T-cell (primary cell): ENCODE data around the gene HHAT. TPM values are rescaled to one million over a fixed set of nuclear protein-coding genes. Genes with fewer than 3 reads are reported as not detected.
A peak's percentile ranks its signal among the peaks of the same experiment; 100 is the strongest.

Experiments
- ATAC-seq, 4 experiments: fragments of 200-7000 bp in 3 of 4; fragments of 150-1000 bp in 1 of 4; cut with Tn5 transposase; replicated peaks in 1 of 4; 1 replicate in 3 of 4; 2 replicates in 1 of 4; pipeline ENCODE4 v1.10.0; 2021; ENCODE audit warnings: moderate library complexity in 3 of 4, mild to moderate bottlenecking in 2 of 4, moderate number of reproducible peaks in 1 of 4
- CTCF ChIA-PET, 2 donors: fragments of 300-600 bp; sonication (Branson Sonifier 250); formaldehyde crosslinking; loops; one replicate each; lab custom pipeline; 2022; ENCODE audit warnings: antibody characterized with exemption in 2 of 2; lab: Charles Lee
- POLR2A ChIA-PET, 2 donors: fragments of 300-600 bp; sonication (Branson Sonifier 250); formaldehyde crosslinking; loops; one replicate each; lab custom pipeline; 2022; ENCODE audit warnings: antibody characterized with exemption in 2 of 2; lab: Charles Lee
- DNase-seq, 35 experiments: peaks; one replicate each; pipeline versions ENCODE4 v3.0.0 to v3.0.0-alpha.2; 2013 to 2023
- H3K27ac ChIP-seq: one replicate; pipeline ENCODE4 v1.5.1; 2013; ENCODE audit warnings: low read length
- H3K27me3 ChIP-seq, 2 experiments: replicated peaks in 1 of 2; 1 replicate in 1 of 2; 2 replicates in 1 of 2; pipeline versions ENCODE4 v1.6.1 to v1.7.0; 2013; ENCODE audit warnings: low read length in 1 of 2, mixed read lengths in 1 of 2; ENCODE audit not compliant: control insufficient read depth in 2 of 2, insufficient read depth in 2 of 2; ENCODE audit errors: extremely low read depth in 1 of 2
- H3K36me3 ChIP-seq, 2 donors: 1 replicate in 1 of 2; 2 replicates in 1 of 2; pipeline versions ENCODE4 v1.6.1 to v1.7.0; 2013; ENCODE audit warnings: low read length in 1 of 2; ENCODE audit not compliant: control insufficient read depth in 2 of 2, insufficient read depth in 1 of 2; ENCODE audit errors: extremely low read depth in 1 of 2
- H3K4me1 ChIP-seq, 2 experiments: 1 replicate in 1 of 2; 2 replicates in 1 of 2; pipeline versions ENCODE4 v1.6.1 to v1.7.0; 2013; ENCODE audit warnings: low read length in 2 of 2, mixed read lengths in 1 of 2; ENCODE audit not compliant: insufficient read depth in 2 of 2, control insufficient read depth in 1 of 2; ENCODE audit errors: extremely low read depth in 1 of 2
- H3K4me3 ChIP-seq, 2 donors: 1 replicate in 1 of 2; 2 replicates in 1 of 2; pipeline versions ENCODE4 v1.5.1 to v1.7.0; 2013; ENCODE audit warnings: mild to moderate bottlenecking in 2 of 2, low read length in 1 of 2, moderate library complexity in 1 of 2; ENCODE audit not compliant: control insufficient read depth in 1 of 2; ENCODE audit errors: extremely low read depth in 1 of 2
- H3K9me3 ChIP-seq: 2 replicates; pipeline ENCODE4 v1.7.0; 2013
- H3K27ac Mint-ChIP-seq, 2 donors: one replicate each; pipeline ENCODE4 v1.8.0; 2020 to 2021; ENCODE audit warnings: mild to moderate bottlenecking in 2 of 2, mixed read lengths in 2 of 2
- H3K27me3 Mint-ChIP-seq, 2 donors: one replicate each; pipeline ENCODE4 v1.8.0; 2021 to 2022; ENCODE audit warnings: mixed read lengths in 2 of 2
- H3K36me3 Mint-ChIP-seq: one replicate; pipeline ENCODE4 v1.8.0; 2021; ENCODE audit warnings: mixed read lengths
- H3K4me1 Mint-ChIP-seq, 3 donors: one replicate each; pipeline ENCODE4 v1.8.0; 2020 to 2022; ENCODE audit warnings: mixed read lengths in 3 of 3, mild to moderate bottlenecking in 1 of 3
- H3K4me3 Mint-ChIP-seq, 3 donors: one replicate each; pipeline ENCODE4 v1.8.0; 2020 to 2022; ENCODE audit warnings: mild to moderate bottlenecking in 3 of 3, mixed read lengths in 3 of 3, moderate library complexity in 3 of 3
- H3K9me3 Mint-ChIP-seq, 3 donors: one replicate each; pipeline ENCODE4 v1.8.0; 2020 to 2022; ENCODE audit warnings: mixed read lengths in 3 of 3
- WGBS: methylation state at CpG from one replicate; pipeline ENCODE4 v1.1.5; 2013; ENCODE audit warnings: missing lambda C conversion rate; ENCODE audit not compliant: insufficient coverage; 5-methylcytosine and 5-hydroxymethylcytosine counted together
- total RNA-seq, 35 experiments: library from RNA in 6 of 35; stranded (reverse) in 6 of 35; fragments of 120-200 nt in 1 of 35; gene quantifications; one replicate each; pipeline versions ENCODE4 v1.2.1 to v1.2.4 and lab custom pipeline; 2013 to 2026

Gene HHAT
- total RNA-seq, 5 donors from 2014 or later (not counting 1 experiment from before 2014, with no cell fraction given) = 2.2 to 7.9 (median 4.1) TPM

DNA sequence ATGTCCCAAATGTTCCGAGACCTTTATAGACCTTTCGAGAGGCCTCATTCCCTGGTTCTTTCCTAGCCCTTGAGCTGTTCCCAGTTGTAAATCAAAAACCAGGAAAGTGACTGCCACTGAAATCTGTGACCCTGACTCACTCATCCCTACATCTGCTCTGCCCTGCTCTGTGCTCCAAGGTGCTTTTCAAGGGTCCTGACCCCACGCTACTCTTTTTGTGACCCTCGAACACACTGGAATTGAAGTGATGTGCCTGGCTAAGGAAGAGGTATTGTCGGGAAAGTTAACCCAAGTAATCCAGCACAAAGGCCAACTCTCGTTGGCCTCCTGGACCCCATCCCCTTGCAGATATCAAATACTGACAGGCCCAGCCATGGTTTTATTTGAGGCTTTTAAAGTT, 244.4 kb downstream of the HHAT start:
- H3K27me3 Mint-ChIP-seq = no peaks in the 10 kb centered on the region
- no peaks in the 10 kb centered on the region for H3K4me1 ChIP-seq
- no peaks in the 10 kb centered on the region for H3K27me3 ChIP-seq
- peaks cover 3 to 11% (median 5%) of the 10 kb centered on the region in 3 donors for H3K9me3 Mint-ChIP-seq
- no peak for ATAC-seq
- H3K4me1 Mint-ChIP-seq = no peaks in the 10 kb centered on the region
- POLR2A ChIA-PET = no interaction called here
- H3K36me3 ChIP-seq = no peaks in the 10 kb centered on the region
- 92% methylated on average over 5 of the region's 6 CpGs for WGBS
- H3K36me3 Mint-ChIP-seq = peaks cover 2% of the 10 kb centered on the region
- CTCF ChIA-PET = no interaction called here
- H3K9me3 ChIP-seq = no peaks in the 10 kb centered on the region
- H3K4me3 Mint-ChIP-seq = no peak overlapping the region
- DNase-seq = no peak
- no peak overlapping the region for H3K27ac ChIP-seq
- no peak overlapping the region for H3K4me3 ChIP-seq
- H3K27ac Mint-ChIP-seq = no peak overlapping the region

DNA sequence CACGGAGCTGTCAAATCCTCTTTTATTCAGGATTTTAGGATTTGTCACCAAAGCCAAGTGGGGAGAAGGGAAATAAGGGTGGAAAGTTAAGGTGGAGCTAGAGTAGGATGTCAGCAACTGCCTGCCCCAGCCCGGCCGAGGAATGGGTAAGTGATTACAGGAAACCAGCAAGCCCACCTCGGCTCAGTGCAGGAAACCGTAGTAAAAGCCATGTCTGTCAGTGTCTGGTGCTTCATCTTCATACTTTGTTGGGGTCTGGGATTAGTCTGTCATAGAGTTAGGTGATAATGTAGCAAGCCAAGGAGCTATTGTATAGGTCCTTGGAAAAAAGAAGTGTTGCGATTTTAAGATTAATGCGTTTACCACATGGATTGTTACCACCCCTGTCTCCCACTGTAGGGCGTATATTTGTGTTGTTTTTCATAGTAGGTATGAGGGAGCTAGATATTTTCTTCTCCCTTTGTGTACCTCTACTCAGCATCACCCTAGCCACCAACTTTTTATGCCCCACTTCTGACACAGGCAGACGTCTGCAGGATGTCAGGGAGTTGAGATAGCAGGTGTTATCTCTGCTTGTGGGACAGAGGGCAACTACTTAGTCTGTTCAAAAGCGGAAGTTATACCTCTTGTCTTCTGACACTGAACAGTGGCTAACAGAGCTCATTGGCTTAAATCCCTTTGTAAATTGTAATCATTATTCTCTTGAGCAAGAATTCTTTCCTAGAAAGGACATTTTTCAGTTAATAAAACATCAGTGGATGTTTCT, 253.7 kb downstream of the HHAT start:
- CTCF ChIA-PET = no interaction called here
- POLR2A ChIA-PET = no interaction called here
- Mint-ChIP-seq H3K27me3 (no peaks in the 10 kb centered on the region), H3K4me1 (peaks cover 0 to 14% (median 11%) of the 10 kb centered on the region in 3 donors), H3K36me3 (no peaks in the 10 kb centered on the region), H3K9me3 (peaks cover under 1 to 3% (median under 1%) of the 10 kb centered on the region in 3 donors), H3K4me3 (no peak overlapping the region), H3K27ac (no peak overlapping the region)
- ATAC-seq = peak in 3 of 4 experiments; percentile 30 to 70 (median 35)
- Histone ChIP-seq H3K4me1 (peaks cover 0 to 3% of the 10 kb centered on the region in 2 experiments), H3K9me3 (no peaks in the 10 kb centered on the region), H3K27me3 (no peaks in the 10 kb centered on the region), H3K36me3 (no peaks in the 10 kb centered on the region), H3K27ac (no peak overlapping the region), H3K4me3 (no peak overlapping the region)
- WGBS = 26% methylated on average over 5 of the region's 10 CpGs
- peak in 4 of 35 experiments; percentile 3 to 15 (median 8) for DNase-seq

- Mint-ChIP-seq H3K4me3 (no peak overlapping the region), H3K36me3 (peaks cover 7% of the 10 kb centered on the region), H3K9me3 (no peaks in the 10 kb centered on the region), H3K4me1 (peaks cover 0 to 14% (median 11%) of the 10 kb centered on the region in 3 donors), H3K27ac (no peak overlapping the region), H3K27me3 (no peaks in the 10 kb centered on the region)
- DNase-seq (peak; percentile 4 to 68 (median 49)), ATAC-seq (peak; percentile 48 to 70 (median 60))
- Histone ChIP-seq H3K27me3 (no peaks in the 10 kb centered on the region), H3K36me3 (no peaks in the 10 kb centered on the region), H3K4me1 (peaks cover 0 to 3% of the 10 kb centered on the region in 2 experiments), H3K4me3 (no peak overlapping the region), H3K9me3 (no peaks in the 10 kb centered on the region), H3K27ac (no peak overlapping the region)
- WGBS = 22% methylated on average over 3 of the region's 3 CpGs
- POLR2A ChIA-PET = no interaction called here
- CTCF ChIA-PET = interaction anchor here in 1 of 2 donors (0.5 to 0.9 kb wide), 2 partner anchors 181 to 551 kb away, joined by 3 to 4 read pairs; no protein-coding TSS in a partner anchor
Observed at GRCh38 chr1:210584439-210585113, 255.9 kb downstream of the HHAT start.

DNA sequence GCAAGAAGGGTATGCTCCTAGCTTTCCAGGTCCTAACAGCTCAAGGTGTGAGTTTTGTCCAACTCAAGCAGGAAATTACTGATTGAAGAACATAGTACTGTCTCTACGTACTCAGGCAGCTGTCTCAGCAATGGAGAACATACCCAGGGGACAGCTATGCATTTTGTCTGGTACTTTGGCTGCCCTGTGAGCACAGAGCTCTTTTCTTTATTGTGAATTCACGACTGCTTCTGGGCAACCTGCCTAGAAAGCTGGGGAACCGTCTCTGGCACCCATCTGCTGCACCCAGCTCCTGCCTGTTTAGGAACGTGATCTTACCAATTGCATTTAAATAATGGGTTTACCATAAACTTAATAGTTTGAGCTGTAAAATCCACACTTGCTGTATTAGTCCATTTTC, 258.1 kb downstream of the HHAT start:
- DNase-seq (no peak), ATAC-seq (no peak)
- Histone ChIP-seq H3K27ac (no peak overlapping the region), H3K4me1 (peaks cover 0 to 3% of the 10 kb centered on the region in 2 experiments), H3K27me3 (no peaks in the 10 kb centered on the region), H3K36me3 (no peaks in the 10 kb centered on the region), H3K9me3 (no peaks in the 10 kb centered on the region), H3K4me3 (no peak overlapping the region)
- 100% methylated on average over 1 of the region's 4 CpGs for WGBS
- H3K36me3 Mint-ChIP-seq = peaks cover 25% of the 10 kb centered on the region
- no peak overlapping the region for H3K27ac Mint-ChIP-seq
- ChIA-PET POLR2A (no interaction called here), CTCF (interaction anchor here in 1 of 2 donors (0.6 kb wide), 1 partner anchor 1869 kb away, joined by 4 read pairs; no protein-coding TSS in a partner anchor)
- H3K4me1 Mint-ChIP-seq = peaks cover 0 to 11% (median 8%) of the 10 kb centered on the region in 3 donors
- H3K4me3 Mint-ChIP-seq = no peak overlapping the region
- H3K9me3 Mint-ChIP-seq = peaks cover 5 to 21% (median 8%) of the 10 kb centered on the region in 3 donors
- no peaks in the 10 kb centered on the region for H3K27me3 Mint-ChIP-seq

- peaks cover 30% of the 10 kb centered on the region for H3K36me3 Mint-ChIP-seq
- H3K27me3 Mint-ChIP-seq = no peaks in the 10 kb centered on the region
- Histone ChIP-seq H3K36me3 (no peaks in the 10 kb centered on the region), H3K4me3 (no peak overlapping the region), H3K9me3 (no peaks in the 10 kb centered on the region), H3K4me1 (peaks cover 0 to 1% of the 10 kb centered on the region in 2 experiments), H3K27ac (no peak overlapping the region), H3K27me3 (no peaks in the 10 kb centered on the region)
- H3K4me3 Mint-ChIP-seq = no peak overlapping the region
- CTCF ChIA-PET = no interaction called here
- DNase-seq (no peak), ATAC-seq (no peak)
- POLR2A ChIA-PET = no interaction called here
- H3K4me1 Mint-ChIP-seq = peaks cover 0 to 3% (median under 1%) of the 10 kb centered on the region in 3 donors
- 91% methylated on average over 4 of the region's 4 CpGs for whole genome bisulfite sequencing
- peaks cover 5 to 27% (median 8%) of the 10 kb centered on the region in 3 donors for H3K9me3 Mint-ChIP-seq
- H3K27ac Mint-ChIP-seq = no peak overlapping the region
Observed at GRCh38 chr1:210587566-210587965, 258.9 kb downstream of the HHAT start.

DNA sequence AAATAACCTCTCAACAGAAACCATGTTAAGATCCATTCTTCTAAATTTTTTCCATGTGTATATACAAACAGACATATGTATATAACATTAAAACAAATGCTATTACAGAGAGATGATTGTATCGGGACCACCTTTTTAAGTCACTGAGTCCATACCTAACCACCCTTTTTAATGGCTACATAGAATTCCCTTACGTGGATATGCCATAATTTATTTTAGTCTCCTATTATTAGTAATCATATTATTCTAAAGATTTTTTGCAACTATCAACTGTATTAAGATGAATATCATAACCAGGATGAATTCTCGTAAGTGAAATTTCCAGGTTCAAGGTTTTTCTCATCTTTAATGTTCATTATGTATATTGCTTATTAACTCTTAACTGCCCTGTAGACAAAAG, 259.7 kb downstream of the HHAT start:
- no peak for ATAC-seq
- no peaks in the 10 kb centered on the region for H3K27me3 ChIP-seq
- CTCF ChIA-PET = no interaction called here
- Mint-ChIP-seq H3K27me3 (no peaks in the 10 kb centered on the region), H3K4me3 (no peak overlapping the region), H3K36me3 (peaks cover 30% of the 10 kb centered on the region), H3K27ac (no peak overlapping the region), H3K9me3 (peaks cover 5 to 27% (median 8%) of the 10 kb centered on the region in 3 donors), H3K4me1 (peaks cover 0 to 1% (median 0%) of the 10 kb centered on the region in 3 donors)
- H3K27ac ChIP-seq = no peak overlapping the region
- DNase-seq = no peak
- H3K4me3 ChIP-seq = no peak overlapping the region
- H3K9me3 ChIP-seq = no peaks in the 10 kb centered on the region
- no CpG with 5 or more reads among the region's 3 CpGs for WGBS
- POLR2A ChIA-PET = no interaction called here
- no peaks in the 10 kb centered on the region for H3K36me3 ChIP-seq
- H3K4me1 ChIP-seq = no peaks in the 10 kb centered on the region
